Measurements from ENCODE around the gene GRID2.

- TF ChIP-seq POLR2A (IDR thresholded peaks at IDR 0.05; ENCODE audit: low read depth, low read length) (no peak), POLR2AphosphoS5 (IDR thresholded peaks at IDR 0.05; ENCODE audit: low read depth, low read length) (no peak)
Measured at GRCh38 chr4:92357966-92358365, 54.2 kb downstream of the GRID2 start.
